GM12801 (cell line): ENCODE measurements around the gene CFL1.

Experiments
- TF ChIP-seq, protein P1 (sequence below): IDR thresholded peaks from one replicate; pipeline ENCODE4 v1.5.1; 2011; ENCODE audit warnings: control low read depth; ENCODE audit not compliant: insufficient read length; ENCODE audit errors: extremely low read depth

CFL1 gene

DNA sequence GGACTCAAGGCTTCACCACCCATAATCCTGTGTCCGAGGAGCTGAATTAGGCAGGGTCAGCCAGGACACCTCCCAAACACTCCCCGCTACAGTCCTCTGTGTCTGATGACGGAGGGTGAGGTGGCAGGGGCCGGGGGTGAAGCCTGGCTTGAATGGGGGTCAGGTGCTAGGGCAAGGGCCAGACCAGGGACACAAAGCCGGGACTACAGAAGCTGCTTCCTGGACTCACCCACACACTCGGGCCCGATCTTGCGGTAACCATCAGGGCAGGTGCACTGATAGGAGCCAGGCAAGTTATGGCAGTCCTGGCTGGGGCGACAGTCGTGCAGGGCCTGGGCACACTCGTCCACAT lies 12.3 kb upstream of the CFL1 start:
- TF ChIP-seq, protein P1, sequence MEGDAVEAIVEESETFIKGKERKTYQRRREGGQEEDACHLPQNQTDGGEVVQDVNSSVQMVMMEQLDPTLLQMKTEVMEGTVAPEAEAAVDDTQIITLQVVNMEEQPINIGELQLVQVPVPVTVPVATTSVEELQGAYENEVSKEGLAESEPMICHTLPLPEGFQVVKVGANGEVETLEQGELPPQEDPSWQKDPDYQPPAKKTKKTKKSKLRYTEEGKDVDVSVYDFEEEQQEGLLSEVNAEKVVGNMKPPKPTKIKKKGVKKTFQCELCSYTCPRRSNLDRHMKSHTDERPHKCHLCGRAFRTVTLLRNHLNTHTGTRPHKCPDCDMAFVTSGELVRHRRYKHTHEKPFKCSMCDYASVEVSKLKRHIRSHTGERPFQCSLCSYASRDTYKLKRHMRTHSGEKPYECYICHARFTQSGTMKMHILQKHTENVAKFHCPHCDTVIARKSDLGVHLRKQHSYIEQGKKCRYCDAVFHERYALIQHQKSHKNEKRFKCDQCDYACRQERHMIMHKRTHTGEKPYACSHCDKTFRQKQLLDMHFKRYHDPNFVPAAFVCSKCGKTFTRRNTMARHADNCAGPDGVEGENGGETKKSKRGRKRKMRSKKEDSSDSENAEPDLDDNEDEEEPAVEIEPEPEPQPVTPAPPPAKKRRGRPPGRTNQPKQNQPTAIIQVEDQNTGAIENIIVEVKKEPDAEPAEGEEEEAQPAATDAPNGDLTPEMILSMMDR: no peak

DNA sequence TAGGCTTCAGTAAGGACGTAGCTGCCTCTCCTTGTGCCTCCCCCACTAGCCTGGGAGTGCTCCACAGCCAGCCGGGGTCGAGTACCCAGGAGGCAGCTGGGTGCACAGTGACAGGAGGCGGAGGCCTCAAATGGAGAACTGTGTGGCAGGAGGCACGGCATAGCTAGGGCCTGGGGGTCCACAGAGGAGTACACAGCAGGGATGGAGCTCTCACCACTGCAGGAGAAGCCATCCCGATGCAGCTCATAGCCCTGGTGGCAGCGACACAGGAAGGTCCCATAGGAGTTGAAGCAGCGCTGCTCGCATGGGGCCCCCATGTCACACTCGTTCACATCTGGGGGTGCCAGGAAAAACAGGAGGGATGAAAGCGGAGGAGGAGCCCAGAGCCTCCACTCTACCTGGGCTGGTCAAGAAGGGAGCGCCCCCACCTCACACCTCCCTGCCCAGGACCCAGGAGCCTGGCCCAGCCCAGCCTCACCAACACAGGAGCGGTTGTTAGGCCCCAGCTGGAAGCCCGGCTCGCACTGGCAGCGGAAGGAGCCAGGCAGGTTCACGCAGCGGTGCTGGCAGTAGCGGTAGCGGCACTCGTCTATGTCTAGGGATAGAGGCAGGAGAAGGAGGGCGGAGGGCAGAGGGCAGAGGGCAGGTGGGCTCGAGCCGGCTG lies 11.8 kb upstream of the CFL1 start:
- TF ChIP-seq, protein P1: no peak

DNA sequence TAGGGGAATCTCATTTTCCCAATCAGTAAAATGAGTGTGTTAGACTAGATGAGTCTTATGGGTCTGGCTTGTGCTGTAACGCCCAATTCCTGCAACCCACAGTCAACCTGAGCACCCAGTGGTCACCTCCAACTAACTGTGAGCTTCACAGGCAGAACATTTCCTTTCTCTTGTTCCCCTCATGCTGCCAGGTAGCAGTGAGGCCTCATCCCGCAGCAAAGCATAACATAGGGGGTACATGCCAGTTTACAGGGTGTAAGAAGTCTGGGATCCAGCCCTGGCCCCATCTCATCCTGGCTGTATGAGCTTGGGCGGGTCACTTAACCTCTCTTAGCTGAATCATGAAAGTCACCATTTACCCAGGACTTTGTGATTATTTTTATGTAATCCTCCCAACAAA lies 10.9 kb upstream of the CFL1 start:
- TF ChIP-seq, protein P1: no peak

DNA sequence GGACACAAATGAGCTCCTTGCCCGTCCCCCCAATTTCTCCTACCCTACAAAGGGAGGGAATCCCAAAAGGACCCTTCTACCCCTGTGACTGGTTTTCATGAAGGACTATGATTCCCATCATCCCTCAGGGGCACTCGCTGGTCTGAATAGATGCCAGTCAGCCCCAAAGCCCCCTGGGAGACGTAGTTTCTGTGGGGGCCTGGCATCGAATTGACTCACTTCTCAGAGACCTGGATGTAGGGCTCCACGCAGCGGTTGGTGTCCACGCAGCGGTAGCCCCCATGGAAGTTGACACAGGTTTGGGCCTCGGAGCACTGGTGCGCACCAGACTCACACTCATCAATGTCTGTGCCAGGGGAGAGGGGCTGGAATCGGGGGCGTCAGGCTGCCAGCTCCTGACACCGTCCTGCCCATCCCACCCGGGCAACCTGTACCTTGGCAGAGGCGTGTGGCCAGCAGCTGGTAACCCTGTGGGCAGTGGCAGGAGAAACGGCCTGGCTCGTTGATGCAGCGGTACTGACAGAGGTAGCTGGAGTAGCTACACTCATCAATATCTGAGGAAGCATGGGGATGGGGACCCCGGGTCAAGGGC lies 10.2 kb upstream of the CFL1 start:
- TF ChIP-seq, protein P1: no peak

DNA sequence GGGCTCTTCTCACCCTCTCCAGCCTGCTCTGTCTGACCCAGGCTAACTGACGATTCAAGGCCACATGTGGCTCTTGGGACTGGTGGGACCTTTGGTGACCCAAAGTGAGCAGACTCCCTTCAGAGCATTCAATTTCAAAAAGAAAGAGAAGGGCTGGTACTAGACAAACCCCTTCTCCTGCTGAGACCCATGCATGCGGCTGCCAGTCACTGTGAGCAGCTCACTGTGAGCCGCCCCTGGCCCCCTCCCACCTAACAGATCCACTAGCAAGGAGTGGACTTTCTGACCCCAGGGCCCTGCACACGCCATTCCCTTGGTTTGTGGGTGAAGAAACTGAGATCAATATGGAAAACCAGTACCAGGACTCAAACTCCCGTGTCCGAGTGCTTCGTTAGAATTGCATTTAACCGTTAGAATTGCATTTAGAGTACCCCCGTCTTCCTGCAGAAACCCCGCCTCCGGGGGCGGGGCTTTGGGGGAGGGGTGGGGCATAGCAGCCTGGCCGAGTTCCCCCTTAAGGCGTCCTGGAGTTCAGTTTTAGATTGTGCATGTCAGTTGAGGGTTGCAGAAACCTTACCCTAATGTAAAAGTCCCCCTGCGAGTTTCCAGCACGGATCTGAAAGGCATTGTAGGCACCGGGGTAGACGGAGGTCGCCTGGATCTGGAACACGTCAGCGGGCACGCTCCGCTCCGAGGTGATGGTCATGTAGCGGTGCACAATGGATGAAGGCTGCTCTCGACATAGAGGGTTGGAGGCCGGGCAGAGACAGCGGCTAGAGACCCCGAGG lies 9.5 kb upstream of the CFL1 start:
- TF ChIP-seq, protein P1: no peak

DNA sequence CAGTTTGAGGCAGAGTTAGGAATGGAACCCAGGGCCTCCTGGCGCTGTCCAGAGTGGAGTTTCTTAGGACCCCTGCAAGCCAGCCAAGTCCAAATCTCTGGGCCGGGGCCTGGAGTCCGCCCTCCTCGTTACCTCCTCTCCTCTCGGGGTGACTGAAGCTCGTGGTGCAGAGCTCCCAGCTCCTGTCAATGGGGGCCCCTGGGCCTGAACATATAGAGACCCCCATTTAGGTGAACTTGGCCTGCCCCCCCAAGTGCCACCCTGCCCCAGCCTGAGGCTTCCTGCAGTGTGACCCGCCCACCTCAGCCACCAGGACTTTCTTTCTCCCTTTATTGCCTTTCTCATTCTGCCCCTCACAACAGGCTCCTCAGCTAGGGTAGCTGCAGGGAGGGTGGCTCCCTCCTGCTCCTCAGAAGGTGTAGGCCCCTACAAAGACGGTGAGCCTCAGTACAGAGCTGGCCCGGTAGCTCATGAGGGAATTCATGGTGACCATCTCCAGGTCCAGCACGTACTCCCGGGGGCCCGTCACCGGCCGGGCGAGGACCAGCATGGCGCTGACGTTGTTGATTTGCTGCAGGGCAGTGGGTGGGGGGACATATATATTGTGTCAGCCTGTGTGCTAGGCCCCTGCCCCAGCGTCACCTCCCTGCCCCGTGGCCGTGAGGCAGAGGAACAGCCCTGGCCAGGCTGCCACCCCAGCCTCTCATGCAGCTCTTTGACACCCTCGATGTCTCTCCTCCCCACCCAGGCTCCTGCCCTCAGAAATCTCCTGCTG lies 8.7 kb upstream of the CFL1 start:
- TF ChIP-seq, protein P1: no peak
